GM18498 (cell line): ENCODE data around the gene GLI2.

Experiments used
- ATAC-seq: cut with Tn5 transposase; IDR thresholded peaks from one replicate; pipeline ENCODE4 v1.9.1; 2021; ENCODE audit warnings: mild to moderate bottlenecking, moderate library complexity; ENCODE audit not compliant: unreplicated experiment

The GLI2 gene

GRCh38 chr2:120711694-120712093, 24.0 kb upstream of the GLI2 start:
- no peak for ATAC-seq

- no peak for ATAC-seq
Measured at GRCh38 chr2:120712180-120712681, 23.4 kb upstream of the GLI2 start.

- no peak for ATAC-seq
Measured at GRCh38 chr2:120715353-120715752, 20.3 kb upstream of the GLI2 start.

DNA sequence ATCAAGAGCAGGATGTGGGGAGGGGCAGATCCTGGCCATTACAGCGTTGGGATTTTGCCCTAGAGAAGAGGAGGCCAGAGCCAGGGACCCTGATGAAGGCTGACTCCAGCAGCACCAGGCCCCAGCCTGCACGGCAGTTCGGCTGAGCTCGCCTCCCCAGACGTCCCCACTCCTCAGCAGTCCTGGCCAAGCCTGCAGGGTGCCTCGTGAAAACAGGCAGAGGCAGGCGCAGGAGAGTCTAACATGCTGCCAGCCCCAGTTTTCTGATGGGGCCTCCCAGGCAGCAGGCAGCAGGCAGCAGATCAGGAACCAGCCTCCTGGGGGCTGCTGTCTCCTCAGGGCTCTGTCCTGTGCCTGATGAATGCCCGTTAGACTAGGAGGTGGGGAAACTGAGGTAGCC, 19.7 kb upstream of the GLI2 start:
- ATAC-seq = no peak

- ATAC-seq = no peak
Measured at GRCh38 chr2:120716641-120717585, 18.8 kb upstream of the GLI2 start.

DNA sequence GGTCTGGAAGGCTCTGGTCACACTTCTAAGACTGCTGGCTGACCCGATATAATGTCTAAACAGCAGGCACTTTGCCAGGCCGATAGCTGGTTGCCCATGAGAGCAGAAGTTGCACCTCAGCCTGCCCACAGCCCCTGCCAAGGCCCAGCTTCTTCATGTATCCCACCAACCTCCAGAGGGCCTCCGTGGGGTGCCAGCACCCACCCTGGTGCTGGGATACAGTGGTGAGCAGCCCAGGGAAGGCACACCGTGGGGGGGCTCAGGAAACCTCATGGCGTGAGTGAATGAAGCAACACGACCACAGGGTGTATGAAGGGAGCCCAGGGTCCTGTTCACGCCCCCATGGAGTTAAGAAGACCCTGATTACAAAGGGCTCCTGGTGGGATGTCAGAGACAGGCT, 16.2 kb upstream of the GLI2 start:
- no peak for ATAC-seq

GRCh38 chr2:120720231-120720630, 15.4 kb upstream of the GLI2 start:
- no peak for ATAC-seq

DNA sequence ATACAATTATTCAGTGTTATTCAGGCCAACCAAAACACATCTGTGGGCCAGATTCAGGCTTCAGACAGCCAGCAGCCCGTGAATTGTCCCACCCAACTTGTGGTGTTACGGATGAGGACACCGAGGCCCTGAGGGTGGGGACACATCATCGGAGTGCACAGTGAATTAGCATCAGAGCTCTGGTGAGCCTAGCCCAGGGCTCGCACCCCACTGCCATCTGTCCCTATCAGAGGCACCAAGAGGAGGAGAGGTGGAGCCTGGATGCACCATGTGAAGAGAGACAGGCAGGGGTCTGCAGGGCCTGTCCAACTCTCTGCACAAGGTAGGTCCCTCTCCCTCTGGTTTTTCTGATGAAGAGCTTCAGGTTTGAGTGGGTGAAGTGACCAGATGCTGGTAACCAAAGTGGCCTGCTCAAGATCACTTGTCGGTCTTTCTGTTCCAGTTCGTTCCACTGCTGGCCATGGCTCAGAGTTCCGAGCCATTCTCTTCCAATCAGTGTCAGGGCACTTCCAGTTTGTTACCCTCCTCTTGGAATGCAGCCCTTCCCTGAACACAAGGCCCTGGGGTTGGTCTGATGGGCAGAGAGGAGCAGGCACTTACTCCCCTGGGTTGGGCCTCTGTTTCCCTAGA, 14.8 kb upstream of the GLI2 start:
- no peak for ATAC-seq

GRCh38 chr2:120722246-120722567, 13.5 kb upstream of the GLI2 start:
- no peak for ATAC-seq

DNA sequence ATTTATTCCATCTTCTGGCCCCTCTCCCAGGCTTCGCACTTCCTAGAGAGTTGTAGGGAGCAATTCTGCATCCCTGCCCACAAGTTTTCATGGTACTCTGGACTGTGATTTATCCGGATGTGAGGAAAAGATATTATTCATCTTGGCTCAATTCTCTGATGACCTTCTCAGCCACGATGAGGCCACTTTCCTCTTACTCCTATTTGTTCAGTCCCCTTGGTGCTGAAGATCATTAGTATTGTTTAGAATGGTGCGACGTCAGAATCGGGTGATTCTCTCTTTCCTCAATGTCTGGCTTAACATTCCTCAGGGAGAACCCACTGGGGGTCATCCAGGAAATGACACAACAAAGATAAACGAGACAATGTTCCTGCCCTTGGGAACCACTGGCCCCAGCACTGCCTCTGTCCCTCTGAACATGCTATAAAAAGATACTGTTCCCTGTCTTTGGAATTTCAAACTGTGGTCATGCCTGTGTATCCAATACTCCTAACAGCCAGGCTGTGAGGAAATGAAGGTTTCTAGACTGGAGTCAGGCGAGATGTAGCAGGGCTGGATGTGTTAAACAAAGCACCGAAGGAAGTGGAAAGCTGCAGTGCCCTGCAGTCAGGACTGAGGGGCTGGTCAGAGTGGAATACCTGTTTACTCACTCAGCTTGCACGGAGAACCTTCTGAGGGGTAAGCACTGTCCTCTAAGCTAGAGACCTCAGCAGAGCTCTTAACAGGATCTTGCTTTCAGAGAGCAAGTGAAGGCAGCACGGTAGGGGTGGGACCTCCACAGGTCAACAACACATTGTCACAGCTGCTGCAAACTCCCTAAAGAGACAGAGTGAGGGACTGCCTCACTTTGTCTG, 12.9 kb upstream of the GLI2 start:
- ATAC-seq = no peak

GRCh38 chr2:120726245-120726644, 9.4 kb upstream of the GLI2 start:
- no peak for ATAC-seq

GRCh38 chr2:120729406-120730399, 6.0 kb upstream of the GLI2 start:
- no peak for ATAC-seq

DNA sequence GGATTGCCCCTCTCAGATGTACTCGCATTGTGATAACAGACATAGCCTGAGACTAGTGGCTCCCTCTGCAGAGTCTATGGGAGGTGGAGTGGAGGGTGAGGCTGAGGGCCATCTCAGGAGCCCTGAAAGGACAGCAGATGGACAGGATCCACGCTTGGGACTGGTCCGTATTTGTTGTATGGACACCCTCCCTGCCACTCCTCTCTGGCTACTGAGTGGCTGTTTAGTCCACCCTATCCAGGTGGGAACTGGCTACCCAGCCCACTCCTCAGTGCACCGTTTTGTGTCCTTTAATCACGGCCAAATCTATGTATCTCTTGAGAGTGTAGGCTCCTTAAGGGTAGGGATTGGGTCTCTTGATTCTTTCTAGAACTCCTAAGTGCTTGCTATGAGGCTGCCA, 4.5 kb upstream of the GLI2 start:
- ATAC-seq = no peak

GRCh38 chr2:120732506-120733237, 3.0 kb upstream of the GLI2 start:
- ATAC-seq = no peak

DNA sequence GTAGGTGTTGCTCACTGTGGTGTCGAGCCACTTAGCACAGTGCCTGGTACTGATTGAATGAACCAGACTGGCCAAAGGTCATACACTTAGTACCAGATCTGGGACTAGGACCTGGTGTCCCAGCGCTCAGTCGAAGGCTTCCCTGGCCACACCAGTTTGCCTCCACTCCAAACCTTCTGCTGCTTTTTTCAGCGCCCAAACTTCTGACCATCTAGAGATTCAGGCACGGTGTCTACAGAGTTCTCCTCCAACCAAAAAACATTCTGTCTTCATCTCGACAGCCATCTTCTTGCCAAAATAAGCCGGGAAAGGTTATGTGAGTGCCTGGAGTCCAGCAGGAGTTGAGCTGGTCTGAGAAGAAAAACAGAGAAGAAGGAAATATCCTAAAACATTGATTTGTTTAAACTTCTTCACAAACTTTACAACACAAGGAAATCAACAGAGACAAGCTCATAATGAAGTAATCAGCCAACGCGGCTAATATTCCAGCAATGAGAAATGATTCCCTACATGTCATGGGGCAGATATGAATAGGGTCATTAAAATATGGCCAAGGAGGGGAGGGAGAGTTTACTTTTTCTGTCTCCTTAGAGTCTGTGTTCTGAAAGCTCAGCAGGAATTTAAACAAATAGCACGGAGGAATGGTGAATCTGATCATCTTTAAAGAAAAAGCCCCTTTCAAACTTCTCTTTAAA, 2.3 kb upstream of the GLI2 start:
- no peak for ATAC-seq

DNA sequence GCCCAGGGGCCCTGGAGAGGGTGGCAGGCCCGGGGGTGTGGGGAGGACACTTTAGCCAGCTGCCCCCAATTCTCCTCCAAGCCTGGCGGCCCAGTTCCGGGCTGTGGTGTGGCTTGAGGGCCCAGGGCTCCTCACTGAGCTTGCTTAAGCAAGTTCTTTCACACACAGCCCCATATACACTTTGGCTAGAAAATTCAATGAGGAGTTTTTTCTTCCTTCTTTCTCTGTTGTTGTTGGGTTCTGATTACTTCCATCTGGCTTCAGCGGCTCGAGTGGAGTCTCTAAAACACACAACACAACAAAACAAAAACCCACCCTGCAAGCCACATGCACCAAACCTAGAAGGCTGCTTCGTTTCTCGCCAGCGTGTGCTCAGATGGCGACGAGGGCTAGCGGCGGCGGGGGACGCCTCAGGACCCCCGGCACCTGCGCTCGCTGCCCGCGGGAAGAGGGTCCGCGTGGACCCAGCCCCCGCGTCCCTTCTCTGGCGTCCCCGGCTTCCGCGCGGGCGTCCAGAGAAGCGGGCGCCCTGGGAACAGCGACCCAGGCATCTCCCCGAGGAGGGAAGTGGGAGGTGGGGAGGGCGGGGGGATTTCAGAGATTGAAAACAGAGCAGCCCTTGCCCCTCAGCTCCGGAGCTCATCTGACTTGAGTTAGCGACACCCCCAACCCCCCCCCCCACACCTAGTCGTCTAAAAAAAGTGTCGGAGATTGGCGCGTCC, 577 bp upstream of the GLI2 start:
- no peak for ATAC-seq

DNA sequence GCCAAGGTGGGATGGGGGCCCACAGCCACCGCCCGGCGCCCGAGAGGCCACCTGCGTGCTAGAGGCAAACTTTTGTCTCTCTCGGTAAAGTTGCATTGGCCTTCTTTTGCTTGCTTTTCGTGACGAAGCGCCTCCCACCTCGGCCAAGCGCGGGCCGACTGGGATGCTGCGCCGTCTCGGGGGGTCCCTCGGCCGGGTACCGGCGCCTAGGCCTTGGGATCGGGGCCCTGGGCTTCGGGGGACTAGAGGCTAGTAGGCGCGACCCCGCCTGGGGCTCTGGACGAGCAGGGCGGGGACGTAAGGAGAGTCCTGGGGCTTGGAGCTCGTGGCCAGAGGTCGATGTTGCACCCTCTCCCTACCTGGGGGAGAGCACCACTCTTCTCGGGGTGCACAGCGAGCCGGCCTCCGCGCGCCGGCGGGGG, 545 bp downstream of the GLI2 start:
- ATAC-seq = no peak

DNA sequence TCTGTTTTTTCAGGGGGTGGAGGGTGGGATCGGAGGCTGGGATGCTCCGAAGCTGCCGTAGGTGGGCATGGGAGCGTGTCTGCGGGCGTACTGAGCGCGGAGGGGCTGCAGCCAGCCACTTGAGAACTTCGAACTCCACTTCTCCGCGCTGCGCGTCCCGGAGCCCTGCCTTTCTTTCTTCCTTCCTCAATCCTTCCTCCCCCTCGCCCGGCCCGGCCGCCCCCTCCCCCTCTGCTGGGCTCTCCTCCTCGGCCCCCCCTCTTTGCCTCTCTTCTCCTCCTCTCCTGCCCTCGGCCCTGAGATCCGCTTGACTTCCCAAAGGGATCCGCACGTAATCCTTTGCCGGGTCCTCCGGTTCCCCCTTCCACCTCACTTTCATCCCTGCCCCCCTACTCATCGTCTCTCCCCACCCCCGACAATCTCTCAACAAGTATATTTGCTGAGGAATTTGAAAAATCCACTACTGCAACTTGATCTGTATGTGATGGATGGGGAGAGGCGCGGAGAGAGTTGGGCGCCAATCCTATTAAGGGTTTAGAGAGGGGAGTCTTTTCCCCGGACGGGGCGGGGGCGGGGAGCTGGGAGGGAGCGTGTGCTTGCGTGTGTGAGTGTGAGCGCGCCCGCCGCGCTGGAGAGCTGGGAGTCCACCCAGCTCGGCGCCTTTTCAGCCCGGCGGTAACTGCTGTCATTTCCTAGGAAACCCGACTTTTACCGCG, 1.1 kb downstream of the GLI2 start:
- no peak for ATAC-seq
